Stimulated activated CD4-positive, alpha-beta T cell treated with anti-CD3 and anti-CD28 coated beads, Interleukin-15, amount 100 ng/mL, for 24 hours (primary cell): ENCODE data around the gene CDCP2.

Source experiments
- DNase-seq: peaks from one replicate; pipeline ENCODE4 v3.0.0-alpha.2; 2020

CDCP2 gene

DNA sequence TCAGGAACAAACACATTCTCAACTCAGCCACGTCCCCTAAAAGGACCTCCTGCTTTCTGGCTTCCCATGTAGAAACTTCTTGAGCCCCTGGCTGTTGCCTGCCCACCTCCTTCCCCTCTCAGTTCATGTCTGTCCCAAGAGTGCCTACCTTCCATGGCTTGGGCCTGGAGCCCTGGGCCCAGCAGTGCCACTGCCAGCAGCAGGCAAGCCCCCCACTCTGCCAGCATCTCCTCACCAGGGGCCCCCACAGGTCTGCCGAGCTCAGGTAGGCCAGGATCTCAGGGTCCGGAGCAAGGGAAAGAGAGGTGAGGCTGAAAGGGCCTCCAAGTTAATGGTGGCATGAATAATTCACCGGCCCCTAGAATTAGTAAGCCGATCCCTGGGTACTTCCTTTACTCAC is at the start of gene CDCP2:
CDCP2 (minus strand) TSS at position 305 of the 400 bp plus-strand sequence; CDS start at position 227, 78 bp downstream.
- DNase-seq, result no peak

DNA sequence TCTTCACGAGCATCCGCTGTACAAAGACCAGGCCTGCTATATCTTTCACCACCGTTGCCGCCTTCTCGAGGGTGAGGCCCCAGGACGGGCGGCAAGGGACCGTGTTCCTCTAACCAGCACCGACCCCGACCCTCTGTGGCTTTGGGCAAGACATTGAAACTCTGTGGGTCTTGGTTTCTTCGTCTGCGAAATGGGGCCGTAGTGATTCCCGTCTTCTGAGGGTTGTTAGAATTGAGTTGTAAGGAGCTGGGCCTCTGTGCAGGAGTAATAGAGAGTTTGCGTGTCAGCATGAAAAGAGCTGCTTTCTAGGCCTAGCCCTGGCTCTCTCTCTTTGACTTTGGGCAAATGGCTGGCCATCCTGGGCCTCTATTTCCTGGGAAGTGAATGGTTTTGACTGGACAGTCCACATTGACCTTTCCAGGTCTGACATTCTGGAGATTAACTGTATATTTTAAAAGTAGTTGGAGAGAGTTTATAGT is 47.8 kb upstream of the CDCP2 start:
- DNase-seq, result no peak

DNA sequence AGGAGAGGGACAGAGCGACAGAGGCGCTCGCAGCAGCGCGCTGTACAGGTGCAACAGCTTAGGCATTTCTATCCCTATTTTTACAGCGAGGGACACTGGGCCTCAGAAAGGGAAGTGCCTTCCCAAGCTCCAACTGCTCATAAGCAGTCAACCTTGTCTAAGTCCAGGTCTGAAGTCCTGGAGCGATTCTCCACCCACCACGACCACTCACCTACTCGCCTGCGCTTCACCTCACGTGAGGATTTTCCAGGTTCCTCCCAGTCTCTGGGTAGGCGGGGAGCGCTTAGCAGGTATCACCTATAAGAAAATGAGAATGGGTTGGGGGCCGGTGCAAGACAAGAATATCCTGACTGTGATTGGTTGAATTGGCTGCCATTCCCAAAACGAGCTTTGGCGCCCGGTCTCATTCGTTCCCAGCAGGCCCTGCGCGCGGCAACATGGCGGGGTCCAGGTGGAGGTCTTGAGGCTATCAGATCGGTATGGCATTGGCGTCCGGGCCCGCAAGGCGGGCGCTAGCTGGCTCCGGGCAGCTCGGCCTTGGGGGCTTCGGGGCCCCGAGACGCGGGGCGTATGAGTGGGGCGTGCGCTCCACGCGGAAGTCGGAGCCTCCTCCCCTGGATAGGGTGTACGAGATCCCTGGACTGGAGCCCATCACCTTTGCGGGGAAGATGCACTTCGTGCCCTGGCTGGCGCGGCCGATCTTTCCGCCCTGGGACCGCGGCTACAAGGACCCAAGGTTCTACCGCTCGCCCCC is 47.1 kb upstream of the CDCP2 start, which contains the start of the genes CYB5RL and MRPL37:
CYB5RL (minus strand) TSS at position 266 of the 754 bp plus-strand sequence. CDS start 4,414 bp downstream, outside the sequence.
MRPL37 (plus strand) TSS at position 403 of the 754 bp plus-strand sequence; CDS start at position 480, 77 bp downstream.
- peak; percentile 93 for DNase-seq

DNA sequence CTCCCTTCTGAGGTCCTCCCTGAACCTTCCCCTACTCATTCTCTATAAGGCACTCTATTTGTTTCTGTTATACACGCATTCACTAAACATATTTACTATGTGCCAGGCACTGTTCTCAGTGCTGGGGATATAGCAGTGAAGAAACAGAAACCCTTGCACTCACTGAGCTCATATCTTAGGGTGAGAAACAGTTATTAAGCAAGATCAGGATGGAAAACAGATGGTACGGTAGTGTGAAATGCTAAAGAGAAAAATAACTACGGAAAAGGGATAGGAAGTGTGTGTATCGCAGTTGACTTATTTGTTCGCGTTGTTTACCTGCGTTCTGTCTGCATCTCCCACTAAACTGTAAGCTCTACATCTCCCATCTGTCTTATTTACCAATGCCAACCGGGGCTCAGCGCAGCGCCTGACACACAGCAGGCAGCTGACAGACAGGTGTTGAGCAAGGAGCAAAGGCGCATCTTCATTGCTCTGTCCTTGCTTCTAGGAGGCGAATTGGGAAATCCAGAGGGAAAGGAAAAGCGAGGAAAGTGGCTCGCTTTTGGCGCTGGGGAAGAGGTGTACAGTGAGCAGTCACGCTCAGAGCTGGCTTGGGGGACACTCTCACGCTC is 46.5 kb upstream of the CDCP2 start:
- no peak for DNase-seq

DNA sequence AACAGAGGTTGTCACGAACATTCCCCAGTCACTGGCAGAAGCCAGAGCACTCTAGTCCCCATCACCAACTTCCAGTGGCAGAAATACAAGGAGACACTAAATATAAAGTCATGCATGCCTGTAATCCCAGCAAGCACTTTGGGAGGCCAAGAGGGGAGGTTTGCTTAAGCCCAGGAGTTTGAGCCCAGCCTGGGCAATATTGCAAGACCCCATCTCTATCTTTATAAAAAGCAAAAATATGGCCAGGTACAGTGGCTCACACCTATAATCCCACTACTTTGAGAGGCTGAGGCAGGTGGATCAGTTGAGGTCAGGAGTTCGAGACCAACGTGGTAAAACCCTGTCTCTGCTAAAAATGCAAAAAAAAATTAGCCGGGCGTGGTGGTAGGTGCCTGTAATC is 40.7 kb upstream of the CDCP2 start:
- DNase-seq, result no peak

DNA sequence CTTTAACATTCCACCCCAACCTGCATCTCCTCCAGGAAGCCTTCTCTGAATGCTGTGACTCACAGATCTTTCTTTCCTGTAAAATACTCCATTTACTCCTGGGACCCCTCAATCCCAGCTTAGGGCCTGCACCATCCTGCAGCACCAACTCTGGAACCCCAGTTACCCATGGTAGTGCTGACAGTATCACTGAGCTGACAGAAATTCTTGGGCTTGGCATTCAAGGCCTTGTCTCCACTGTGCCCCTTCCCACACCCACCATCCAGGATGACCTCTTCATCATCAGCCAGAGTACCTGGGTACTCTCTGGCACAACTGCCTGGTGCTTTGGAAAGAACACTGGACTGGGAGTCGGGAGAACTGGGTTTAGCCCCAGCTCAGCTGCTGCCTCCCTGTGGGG is 38.7 kb upstream of the CDCP2 start:
- no peak for DNase-seq

DNA sequence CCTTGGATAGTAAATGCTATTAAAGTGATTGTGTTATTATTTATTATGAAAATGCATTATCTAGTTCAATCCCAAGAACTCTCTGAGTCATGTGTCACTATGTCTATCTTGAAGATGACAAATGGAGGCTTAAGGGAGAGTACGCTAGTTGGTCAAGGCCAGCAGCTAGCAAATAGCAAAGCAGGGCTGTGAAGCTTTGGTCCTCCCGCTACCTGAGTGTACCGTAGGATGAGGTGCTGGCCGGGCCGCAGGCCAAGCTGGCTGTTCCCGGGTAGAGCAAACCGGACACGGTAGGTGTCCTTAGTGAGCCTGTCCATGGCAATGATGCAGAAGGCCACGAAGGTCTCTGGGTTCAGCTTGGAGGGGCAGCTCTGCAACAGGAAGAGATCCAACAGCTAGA is 37.7 kb upstream of the CDCP2 start:
- DNase-seq, result no peak

DNA sequence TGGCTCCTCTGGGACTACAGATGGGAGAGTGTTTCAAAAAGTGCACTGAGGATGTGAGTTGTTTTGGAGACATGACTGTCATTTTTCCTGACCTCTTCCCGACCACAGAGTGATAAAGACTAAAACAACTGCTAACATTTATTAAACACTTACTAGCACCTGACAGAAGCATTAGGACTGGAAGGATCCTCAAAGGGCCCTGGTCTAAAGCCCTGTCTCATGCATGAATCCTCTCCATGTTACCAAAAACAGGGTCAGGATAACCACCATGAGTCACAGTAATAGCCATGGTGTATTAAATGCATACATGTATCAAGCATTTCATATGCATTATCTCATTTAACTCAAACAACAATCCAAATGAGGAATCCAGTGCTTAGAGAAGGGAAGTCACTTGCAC is 35.5 kb upstream of the CDCP2 start:
- DNase-seq, result no peak

DNA sequence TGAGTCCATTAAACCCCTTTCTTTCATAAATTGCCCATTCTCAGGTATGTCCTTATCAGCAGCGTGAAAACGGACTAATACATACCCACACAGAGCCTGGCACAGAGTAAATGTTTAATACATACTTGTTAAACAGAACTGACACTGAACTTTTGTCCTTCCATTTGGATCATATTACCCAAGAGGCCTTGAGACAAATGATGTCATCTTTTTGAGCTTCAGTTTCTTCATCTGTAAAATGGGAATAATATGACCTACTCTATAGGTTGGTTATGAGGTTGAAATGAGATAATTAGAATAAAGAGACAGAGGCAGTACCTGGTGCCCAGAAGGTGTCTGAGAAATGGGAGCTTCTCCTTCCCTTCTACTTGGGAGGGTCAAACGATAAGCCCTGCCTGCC is 33.3 kb upstream of the CDCP2 start:
- no peak for DNase-seq

DNA sequence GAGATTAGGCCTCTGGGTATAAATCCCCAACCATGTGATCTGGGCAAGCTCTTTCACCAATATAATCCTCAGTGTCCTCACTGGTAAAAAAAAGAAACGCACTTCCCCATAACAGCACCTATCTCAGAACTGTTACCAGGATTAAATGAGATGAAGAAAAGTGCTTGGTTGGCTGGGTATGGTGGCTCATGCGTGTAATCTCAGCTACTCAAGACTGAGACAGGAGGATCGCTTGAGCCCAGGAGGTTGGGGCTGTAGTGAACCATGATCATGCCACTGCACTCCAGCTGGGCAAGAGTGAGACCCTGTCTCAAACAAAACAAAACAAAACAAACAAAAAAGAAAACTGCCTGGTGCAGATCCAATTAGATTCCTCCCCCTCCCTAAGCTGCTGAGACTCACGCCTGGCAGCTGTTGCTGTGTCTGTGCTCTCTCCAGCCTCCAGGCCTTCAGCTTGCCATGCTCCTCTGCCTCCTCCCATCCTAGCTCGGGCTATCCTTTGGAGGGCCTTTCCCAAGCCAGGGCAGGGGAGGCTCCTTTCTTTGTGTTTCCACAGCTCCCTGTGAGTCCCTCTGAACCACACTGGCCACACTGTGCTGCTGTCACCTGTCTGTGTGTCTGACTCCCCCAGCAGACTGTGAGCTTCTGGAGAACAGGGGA is 28.0 kb upstream of the CDCP2 start:
- no peak for DNase-seq

DNA sequence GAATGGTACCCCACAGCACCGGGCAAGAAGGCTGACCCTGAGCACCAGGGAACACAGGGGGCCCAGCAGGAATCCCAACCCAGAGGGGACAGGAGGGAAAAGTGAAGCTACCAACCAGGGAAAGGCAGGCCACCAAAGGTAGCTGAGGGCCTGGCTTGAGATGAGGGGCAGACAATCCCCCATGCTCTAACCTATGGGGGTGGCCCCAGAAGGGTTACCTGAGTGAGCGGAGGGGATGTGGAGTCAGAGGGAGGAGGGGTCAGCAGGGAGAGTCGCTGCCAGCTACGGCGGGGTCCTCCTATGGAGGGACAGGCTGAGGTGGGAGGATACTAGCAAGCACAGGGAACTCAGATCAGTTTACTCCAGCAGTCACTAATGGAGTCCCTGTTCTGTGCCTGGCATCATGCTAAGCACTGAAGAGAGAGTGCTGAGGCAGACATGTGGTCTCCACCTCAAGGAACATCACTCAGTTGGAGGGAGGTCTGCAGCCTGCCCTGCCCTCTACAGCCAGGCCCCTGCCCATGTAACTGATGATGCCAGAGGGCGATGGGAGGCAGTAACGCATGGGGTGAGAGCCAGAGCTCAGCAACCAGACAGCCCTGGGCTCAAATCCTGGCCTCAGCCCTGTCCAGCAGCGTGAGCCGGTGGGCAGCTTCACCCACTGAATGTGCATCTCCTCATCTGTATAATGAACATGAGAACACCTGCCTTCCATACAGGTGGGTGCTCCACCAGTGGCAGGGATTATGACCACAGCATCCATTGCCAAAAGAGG is 25.7 kb upstream of the CDCP2 start:
- no peak for DNase-seq

DNA sequence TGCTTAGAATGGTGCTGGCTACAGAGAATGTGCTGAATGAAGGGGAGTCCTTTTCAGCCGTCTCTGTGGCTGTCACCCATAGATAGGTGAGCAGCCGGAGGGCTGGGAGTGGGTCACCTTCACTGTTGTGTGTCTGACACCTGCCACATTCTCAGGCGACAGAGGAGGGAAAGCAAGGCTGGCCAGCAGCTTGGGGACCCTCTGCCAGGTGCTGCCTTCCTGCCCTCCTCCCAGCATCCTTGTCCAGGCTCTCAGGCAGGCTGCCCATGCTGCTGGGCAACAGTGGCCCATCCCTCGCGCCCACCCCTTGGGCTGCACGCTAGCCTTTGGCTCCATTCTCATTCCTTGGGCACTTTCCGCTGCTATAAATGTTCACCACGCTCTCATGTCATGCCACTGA is 24.9 kb upstream of the CDCP2 start:
- no peak for DNase-seq

DNA sequence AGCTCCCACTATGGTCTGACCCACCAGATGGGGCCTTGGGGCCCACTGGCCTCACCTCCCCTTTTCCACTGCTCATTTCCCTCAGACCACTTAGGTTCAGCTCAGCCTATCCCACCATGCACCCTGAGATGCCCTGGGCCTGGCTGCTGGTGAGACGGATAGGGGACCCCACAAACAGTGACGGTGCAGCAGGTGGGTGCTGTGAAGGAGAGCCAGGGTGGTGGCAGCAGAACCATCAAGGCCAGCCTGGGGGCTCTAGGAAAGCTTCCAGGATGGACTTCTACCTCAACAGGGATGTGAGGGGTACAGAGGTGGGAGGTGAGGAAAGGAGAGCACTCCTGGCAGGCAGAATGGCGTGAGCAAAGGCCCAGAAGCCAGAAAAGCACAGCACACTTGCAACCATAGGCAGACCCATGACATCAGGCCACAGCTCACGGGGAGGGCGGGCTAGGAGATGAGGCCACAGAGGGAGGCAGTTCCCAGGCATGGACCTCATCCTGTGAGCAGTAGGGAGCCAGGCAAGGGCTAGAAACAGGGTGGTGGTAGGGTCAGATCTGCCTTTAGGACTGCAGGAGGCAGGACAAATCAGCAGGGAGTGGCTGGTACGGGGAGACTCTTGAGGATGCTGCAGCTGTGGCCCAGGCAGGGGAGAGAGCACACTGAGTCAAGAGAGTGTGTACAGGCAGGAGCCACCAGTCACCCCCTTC is 24.0 kb upstream of the CDCP2 start:
- no peak for DNase-seq

DNA sequence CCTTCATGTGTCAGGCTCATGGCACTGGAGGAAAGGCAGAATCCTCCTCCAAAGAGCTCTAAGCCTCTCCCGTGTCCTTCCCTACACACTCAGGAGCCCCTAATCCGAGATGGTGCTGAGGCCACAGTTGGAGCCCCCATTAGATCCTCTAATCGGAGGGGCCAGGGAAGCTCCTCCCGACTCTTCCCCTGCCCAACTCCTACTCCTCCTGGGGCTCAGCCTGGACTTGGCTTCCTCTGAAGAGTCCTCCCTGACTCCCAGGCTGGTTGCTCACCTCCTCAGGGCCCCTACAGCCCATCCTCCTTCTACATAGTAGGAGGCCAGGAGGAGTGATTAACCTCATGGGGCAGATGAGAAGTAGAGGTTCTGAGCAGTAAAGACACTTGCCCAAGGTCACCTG is 21.3 kb upstream of the CDCP2 start:
- no peak for DNase-seq

DNA sequence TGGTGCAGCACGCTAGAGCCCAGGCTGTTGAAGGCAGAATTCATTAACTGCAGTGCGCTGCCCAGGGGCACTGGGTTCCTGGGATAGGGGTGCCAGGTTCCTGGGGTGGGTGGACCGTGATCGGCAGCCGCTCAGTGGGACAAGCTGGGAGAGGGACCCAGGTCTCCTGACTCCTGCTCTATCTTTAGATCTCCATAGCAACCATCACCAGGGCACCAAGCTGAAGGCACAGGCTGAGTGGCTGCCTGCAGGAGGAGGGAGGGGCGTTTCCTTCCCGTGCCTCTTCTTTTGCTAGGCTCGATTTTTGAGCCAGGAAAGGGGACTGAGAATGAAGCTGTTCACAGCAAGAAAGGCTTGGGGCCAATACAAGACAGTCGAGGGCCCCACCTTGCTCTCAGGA is 20.9 kb upstream of the CDCP2 start:
- no peak for DNase-seq

DNA sequence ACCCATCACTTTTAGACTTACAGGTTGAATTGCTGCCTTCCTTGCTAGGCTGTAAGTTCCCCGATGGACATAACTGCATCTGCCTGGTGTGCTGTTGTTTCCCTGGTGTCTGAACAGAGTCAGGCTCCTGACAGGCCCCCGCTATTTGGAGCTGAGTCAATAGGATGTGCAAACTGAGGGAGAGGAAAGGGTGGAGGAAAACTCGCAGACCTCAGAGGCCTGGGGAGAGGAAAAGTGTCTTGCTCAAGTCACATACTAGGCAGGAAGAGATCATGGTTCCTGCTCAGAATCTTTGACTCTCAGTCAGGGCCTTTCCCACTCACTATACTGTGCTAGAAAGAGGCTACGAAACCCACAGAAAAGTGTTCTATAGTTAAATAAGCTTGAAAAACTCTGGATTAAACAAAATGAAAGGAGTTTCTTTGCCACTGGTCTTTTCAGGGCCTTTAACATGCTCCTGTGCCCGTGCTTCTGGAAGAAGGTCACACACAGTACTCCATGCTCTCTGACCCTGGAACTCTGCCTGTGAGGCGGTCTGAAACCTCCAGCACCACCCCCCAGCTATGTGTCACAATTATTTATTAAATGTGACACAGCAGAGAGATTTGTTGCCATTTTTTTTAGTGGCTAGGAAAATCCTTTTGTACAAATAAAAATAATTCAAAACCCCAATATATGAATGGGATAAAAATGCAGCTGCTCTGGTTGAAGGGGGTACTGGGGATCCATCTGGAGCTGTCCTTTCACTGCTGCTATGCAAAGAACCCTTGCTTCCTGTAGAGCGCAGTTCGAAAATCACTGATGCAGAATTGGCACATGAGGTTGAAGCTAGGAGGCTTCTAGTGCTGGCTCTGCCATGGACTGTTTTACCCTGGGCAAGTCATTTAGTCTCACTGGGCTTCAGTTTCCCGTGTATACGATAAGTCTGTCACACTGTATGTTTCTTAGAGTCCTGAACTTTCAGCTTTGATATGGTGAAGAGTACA is 20.1 kb upstream of the CDCP2 start:
- no peak for DNase-seq

DNA sequence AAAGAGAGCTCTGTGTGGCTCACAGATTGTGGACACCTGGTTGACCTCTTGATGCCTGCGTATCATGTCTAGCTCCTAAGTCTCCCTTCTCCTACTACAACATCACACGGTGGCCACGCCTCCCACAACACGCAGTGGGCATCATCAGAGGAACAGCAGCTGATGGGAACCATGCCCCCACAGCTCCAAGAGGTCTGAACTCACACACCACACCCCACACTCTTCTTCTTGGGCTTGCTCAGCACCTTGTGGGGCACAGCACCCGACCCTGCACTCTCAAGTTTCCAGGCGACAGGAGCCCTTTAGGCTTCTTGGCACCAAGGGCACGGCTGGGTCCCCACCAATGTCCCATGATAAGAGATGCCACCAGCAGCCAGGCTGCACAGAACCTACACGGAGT is 18.8 kb upstream of the CDCP2 start:
- no peak for DNase-seq

DNA sequence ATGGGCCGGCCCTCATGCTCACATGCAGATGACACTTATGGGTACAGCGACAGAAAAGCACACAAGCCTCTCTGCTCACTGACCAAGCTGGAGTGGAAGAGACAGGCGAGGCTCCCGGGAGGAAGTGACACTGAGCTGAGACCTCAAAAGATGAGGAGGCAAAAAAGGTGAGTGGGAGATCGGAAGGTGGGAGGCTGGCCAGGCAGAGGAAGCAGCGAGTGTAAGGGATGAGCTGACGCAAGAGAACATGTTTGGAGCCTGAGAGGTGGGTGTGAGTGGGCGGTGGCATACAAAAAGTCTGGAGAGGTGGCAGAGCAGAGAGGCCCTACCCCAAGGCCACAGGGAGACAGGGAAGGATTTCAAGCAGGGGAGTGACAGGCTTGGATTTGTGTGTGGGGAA is 18.2 kb upstream of the CDCP2 start:
- DNase-seq, result no peak

DNA sequence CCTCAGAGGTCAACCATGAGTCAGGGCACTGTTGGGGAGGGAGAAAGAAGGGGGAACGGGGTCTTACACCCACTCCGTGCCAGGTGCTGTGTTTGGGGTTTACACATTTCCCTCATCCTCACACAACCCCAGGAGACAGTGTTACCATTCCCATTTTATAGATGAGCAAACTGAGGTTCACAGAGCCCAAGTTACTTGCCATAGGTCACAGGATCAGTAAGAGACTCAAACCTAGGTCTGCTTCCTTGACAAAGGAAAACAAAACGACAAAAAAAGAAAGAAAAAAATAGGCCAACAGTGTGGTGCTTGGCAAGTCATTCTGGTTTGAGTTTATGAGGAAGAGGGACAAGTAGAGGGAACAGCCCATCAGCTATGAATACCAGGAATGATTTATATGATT is 16.3 kb upstream of the CDCP2 start:
- DNase-seq, result no peak

DNA sequence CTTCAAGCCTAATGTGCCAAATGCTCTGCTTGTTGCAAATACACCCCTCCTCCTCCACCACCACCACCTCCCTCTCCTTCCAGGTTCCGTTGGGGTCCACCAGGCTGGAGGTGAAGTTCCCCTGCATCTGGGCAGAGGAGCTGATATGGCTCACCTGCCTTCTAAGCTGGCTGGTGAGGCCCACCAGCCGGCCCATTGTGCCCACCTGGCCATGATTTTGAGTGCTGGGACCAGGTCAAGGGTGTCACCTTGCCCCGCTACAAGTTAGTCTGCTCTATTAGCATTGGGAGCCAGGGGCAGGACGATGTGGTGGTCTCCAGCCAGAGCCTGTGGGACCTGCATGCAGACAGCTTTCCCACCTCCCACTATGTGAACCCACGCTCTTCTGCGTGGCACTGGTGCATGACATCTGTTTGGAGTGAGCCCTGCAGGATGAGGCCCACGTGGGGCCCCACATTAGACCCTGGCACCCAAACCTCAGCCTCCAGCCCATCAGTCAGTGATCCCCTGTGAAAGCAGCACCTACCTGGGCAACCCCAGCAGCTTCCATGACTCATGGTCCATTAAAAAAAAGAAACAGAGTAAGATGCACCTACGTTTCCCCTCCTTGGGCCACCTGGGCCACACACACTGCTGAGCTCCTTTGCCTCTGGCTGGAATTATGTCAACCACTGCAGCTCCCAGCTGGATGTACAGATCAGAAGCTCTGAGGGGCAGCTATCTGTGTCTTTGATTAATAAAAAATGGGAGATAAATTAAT is 15.6 kb upstream of the CDCP2 start:
- no peak for DNase-seq
